Uterus (tissue), 2 donors: ENCODE data around the gene CDH4.

ENCODE experiments used
- CTCF ChIP-seq, 4 experiments: fragments of 200-600 bp in 2 of 4; fragments of 450-650 bp in 2 of 4; sonication (generic) in 2 of 4; IDR thresholded peaks; one replicate each; pipeline ENCODE4 v1.5.1; 2016 to 2019; ENCODE audit warnings: antibody characterized with exemption in 4 of 4, mild to moderate bottlenecking in 2 of 4, moderate library complexity in 1 of 4
- POLR2A ChIP-seq, 2 donors: fragments of 450-650 bp; IDR thresholded peaks; one replicate each; pipeline ENCODE4 v1.6.1; 2016; ENCODE audit warnings: antibody characterized with exemption in 2 of 2, mild to moderate bottlenecking in 1 of 2, moderate library complexity in 1 of 2

- TF ChIP-seq CTCF (IDR thresholded peaks at IDR 0.05): no peak
- TF ChIP-seq POLR2A (IDR thresholded peaks at IDR 0.05): no peak
These were observed 670.9 kb downstream of the CDH4 start for GRCh38 chr20:61922936-61923335.
